Activated CD8-positive, alpha-beta memory T cell treated with anti-CD3 and anti-CD28 coated beads for 24 hours (primary cell): ENCODE data around the gene PGLYRP4.
"Not testable (repeated sequence)": the region's sequence is repeated elsewhere in the genome, so short reads cannot be mapped to it uniquely, and the experiment has no call there.

Source experiments
- DNase-seq: peaks from one replicate; pipeline ENCODE4 v3.0.0-alpha.2; 2020

Gene PGLYRP4

GRCh38 chr1:153336650-153337049 lies 12.0 kb downstream of the PGLYRP4 start:
- no peak for DNase-seq

- no peak for DNase-seq
These were observed 14.7 kb downstream of the PGLYRP4 start for GRCh38 chr1:153333902-153334301.

DNA sequence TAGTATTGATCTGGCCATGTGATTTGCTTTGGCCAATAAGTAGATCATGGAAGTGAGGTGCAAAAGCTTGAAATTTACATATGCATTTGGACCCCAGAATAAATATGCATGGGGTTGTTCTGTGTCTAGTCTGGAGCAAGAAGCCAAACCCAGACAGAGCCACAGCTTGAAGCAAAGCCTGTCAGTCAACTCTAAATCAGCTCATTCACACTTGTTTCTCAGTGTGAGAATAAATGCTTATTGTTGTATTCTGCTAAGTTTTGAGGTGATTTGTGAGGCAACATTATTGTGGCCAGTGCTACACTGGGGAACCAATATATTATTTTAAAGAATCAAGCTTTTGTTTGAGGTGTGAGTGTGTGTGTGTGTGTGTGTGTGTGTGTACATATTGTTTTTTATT lies 23.7 kb downstream of the PGLYRP4 start:
- DNase-seq: no peak

DNA sequence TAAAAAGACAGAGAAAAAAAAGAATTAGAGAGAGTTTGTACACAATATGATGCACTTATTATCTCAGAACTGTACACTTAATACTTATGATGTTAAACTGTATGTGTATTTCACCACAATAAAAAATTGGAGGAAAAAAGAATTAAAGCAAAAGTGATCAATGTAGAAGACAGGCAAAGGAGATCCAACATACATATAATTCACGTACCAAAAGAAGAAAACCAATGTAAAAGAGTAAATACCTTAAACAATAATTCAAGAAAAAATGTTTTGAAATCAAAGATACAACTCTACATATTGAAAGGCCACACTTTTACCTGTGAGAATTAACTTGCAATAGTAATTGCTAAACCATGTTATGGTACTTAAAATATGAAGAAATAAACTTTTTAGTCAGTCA lies 26.1 kb downstream of the PGLYRP4 start:
- no peak for DNase-seq

DNA sequence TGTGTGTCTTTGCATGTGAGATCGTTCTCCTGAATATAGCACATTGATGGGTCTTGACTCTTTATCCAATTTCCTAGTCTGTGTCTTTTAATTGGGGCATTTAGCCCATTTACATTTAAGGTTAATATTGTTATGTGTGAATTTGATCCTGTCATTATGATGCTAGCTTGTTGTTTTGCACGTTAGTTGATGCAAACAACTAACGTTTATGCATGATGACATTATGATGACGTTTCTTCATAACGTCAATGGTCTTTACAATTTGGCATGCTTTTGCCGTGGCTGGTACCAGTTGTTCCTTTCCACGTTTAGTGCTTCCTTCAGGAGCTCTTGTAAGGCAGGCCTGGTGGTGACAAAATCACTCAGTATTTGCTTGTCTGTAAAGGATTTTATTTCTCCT lies 30.5 kb downstream of the PGLYRP4 start:
- DNase-seq: not testable (repeated sequence)

- DNase-seq: not testable (repeated sequence)
These were observed 32.6 kb downstream of the PGLYRP4 start for GRCh38 chr1:153316013-153316412.

DNA sequence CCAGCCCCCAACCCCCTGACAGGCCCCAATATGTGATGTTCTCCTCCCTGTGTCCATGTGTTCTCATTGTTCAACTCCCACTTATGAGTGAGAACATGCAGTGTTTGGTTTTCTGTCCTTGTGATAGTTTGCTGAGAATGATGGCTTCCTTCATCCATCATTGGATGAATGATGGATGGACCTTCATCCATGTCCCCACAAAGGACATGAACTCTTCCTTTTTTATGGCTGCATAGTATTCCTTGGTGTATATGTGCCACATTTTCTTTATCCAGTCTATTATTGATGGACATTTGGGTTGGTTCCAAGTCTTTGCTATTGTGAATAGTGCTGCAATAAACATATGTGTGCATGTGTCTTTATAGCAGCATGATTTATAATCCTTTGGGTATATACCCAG lies 34.3 kb downstream of the PGLYRP4 start:
- DNase-seq: not testable (repeated sequence)

- DNase-seq: no peak
These were observed 35.4 kb downstream of the PGLYRP4 start for GRCh38 chr1:153313288-153313687.

GRCh38 chr1:153312570-153313186 lies 36.0 kb downstream of the PGLYRP4 start, which contains the start of gene PGLYRP3:
TSS of gene PGLYRP3 (minus strand) at chr1:153312952. CDS start at chr1:153310665, 2,287 bp downstream.
- no peak for DNase-seq

DNA sequence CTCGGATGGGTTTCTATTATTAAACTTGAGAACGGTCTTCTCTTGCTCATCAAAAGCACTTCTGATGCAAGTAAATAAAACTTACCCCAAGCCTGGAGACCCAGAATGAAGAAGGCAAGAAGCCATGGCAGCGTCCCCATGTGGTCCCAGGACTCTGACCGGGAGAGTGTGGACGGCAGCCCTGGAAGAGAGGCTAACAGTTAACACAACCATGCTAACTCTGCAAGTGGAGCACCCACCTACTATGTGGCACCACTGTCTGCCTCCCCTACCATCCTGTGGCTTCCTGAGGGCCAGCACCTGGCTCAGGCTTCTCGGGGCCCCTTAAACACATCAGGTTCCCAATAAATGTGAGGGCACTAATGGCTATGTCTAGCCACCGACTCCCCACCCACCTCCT lies 38.1 kb downstream of the PGLYRP4 start:
- DNase-seq: no peak

DNA sequence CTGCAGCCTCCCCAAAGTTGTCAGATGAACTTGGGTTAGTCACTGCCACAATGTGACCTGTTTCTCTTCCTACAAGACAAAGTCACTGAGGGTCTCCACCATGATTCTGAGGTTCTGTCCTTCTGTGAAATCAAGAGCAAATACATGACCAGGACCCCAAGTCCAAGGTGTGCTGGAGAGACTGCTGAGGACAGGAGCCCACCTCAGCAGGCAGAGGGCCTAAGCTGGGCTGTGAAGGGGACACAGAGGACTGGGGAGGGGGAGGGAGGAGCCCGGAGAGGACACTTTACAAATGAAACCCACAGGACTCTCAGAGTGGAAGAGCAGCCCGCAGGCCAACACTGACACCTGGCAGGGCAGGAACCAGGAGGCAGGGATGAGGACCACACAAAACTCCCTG lies 39.2 kb downstream of the PGLYRP4 start:
- no peak for DNase-seq

DNA sequence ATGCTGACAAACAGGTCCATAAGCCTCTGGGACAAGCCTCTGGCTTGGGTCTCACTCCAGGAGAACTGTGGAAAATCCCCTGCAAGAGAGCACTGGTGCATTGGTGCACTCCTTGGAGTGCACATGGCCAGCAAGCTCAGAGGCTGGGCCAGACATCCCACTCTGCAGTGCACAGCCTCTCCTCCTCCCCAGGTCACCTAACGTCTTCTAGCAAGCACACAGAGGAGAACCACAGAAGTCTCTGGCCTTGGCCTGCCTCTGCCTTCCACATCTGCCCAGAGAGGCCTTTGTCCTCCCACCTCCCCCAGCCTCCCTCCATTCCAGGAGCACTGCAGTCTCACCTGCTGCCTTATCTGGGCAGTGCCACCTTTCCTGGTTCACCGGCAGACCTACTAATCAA lies 40.1 kb downstream of the PGLYRP4 start:
- DNase-seq: no peak

- no peak for DNase-seq
These were observed 41.4 kb downstream of the PGLYRP4 start for GRCh38 chr1:153307221-153307600.

GRCh38 chr1:153306303-153307220 lies 42.1 kb downstream of the PGLYRP4 start:
- no peak for DNase-seq

- DNase-seq: no peak
These were observed 43.0 kb downstream of the PGLYRP4 start for GRCh38 chr1:153305682-153306081.

DNA sequence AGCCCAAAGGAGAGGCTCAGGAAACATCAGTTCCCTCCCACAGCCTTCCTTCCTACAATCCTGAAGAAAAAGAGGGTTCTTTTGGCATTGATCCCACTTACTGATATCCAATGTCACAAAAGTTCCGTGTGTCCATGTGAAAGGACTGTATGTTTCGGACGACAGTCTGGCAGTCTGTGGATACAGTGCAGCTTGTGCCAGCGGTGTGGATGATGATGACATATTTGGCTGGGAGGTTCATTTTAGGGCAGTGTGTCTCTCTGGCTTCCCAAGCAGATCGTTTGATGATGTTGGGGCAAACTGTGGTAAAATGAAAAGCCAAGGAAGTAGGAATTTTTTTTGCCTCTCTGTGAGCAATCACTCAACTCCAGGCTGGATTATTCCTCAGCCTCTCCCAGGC lies 46.3 kb downstream of the PGLYRP4 start:
- DNase-seq: no peak

GRCh38 chr1:153293851-153294250 lies 54.8 kb downstream of the PGLYRP4 start:
- no peak for DNase-seq

DNA sequence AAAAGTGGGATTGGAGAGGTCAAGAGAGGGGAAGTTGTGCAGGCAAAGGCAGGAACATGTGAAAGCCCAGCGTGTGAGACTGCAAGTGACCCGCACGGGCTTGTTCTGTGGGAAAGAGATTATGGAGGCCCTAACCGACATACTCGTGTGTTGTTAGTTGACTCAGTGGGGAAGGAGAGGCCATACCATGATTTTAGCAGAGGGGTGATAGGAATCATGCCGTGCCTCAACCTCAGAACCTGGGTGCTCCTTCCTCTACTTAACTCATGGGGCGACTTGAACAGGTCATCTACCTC lies 55.2 kb downstream of the PGLYRP4 start:
- no peak for DNase-seq

DNA sequence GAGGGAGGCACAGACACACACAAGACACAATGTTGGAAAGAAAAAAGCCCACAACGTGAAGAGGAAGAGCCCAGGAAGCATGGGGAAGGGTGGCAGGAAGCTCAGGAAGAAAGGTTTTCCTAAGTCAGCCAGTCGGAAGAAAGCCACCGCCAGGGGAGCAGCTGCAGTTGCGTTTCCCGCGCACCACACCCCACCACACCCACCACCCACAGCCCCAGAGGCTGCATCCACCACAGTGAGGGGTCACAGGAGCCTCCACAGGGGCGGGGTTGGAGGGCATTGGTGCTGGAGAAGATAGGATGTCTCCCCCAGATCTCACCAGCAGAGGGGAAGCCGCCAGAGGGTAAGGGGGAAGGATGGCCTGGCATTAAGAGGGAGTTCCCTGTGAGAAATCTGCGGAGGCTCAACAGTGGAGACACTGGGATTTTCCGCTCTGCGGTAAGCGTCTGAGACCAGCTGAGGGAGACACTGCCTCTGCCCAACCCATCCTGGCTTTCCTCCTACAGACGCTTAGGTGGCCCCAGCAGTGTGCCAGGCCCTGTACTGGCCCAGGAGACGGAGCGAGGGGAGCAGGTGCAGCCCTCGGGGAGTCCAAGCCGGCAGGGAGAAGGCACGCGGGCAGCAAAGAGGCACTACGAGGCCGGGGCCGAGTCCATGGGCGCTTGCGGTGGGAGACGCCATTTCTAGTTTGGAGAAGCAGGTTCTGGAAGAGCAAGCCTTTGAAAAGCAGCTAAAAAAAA lies 55.7 kb downstream of the PGLYRP4 start:
- DNase-seq: no peak

GRCh38 chr1:153292185-153292584 lies 56.5 kb downstream of the PGLYRP4 start:
- no peak for DNase-seq

DNA sequence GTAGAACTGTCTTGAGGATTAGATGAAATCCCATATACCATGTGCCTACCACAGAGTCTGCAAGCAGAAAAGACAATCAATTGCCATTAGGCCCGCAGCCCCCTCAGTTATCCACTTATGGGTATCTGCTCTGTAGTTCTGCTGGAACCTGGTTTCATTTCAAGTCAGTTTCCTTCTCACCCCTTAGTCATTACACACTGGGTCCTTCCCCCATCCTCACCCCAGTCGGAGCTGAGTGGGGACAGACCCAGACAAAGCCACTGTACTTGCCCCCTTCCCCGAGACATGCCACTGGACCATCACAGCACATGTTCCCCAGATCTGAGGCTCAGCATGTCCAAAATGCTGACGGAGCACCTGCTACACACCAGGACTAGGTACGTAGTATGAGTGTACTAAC lies 57.1 kb downstream of the PGLYRP4 start:
- no peak for DNase-seq

DNA sequence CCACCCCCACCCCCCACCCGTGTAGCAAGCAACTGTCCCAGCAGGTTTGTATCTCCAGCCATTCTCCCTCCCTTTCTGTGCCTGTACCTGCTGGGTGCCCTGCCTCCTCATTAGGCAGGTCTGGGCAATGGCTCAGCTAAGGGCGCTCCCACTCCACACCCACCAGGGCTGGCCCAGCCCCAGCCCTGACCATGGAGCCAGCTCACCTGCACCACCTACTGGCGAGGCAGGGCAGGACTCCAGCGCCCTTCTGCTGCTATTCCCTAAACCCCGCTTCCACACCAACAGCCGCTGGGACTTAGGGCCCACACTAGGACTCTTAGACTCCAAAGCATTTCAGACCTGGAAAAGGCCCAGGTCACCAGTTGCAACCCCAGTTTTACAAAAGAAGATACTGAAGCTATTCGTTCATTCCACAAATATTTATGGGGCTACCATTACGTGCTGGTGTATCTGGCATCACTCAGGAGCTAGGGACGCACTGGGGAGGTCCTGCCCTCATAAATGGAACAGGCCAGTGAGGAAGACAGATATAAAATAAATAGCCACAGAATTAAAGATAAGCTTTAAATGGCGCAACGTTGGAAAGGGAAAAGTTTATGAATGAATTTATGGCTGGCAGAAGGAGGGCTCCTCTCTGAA lies 59.9 kb downstream of the PGLYRP4 start:
- no peak for DNase-seq
